KMS-11 (cell line): ENCODE measurements around the gene MFSD12.
"Not testable (repeated sequence)": the region's sequence is repeated elsewhere in the genome, so short reads cannot be mapped to it uniquely, and the experiment has no call there.

Experiments used
- H2AFZ ChIP-seq: fragments of 200-600 bp; sonication (generic); 2 replicates; pipeline ENCODE4 v1.6.1; 2016; ENCODE audit warnings: antibody characterized with exemption, mixed run types, low read depth
- H3K27ac ChIP-seq: fragments of 200-600 bp; sonication (generic); 2 replicates; pipeline ENCODE4 v1.6.1; 2016; ENCODE audit warnings: mild to moderate bottlenecking, mixed run types
- H3K27me3 ChIP-seq: fragments of 200-600 bp; sonication (generic); 2 replicates; pipeline ENCODE4 v1.6.1; 2017; ENCODE audit warnings: mild to moderate bottlenecking, low read depth, mixed run types, moderate library complexity; ENCODE audit not compliant: insufficient read depth
- H3K36me3 ChIP-seq: fragments of 200-600 bp; sonication (generic); 2 replicates; pipeline ENCODE4 v1.6.1; 2017; ENCODE audit warnings: mild to moderate bottlenecking, mixed run types; ENCODE audit not compliant: insufficient read depth
- H3K4me1 ChIP-seq: fragments of 200-600 bp; sonication (generic); 2 replicates; pipeline ENCODE4 v1.6.1; 2016; ENCODE audit warnings: mild to moderate bottlenecking, low read depth, mixed run types; ENCODE audit not compliant: poor library complexity, severe bottlenecking
- H3K4me2 ChIP-seq: fragments of 200-600 bp; sonication (generic); 2 replicates; pipeline ENCODE4 v1.7.0; 2016; ENCODE audit warnings: mild to moderate bottlenecking, mixed run types
- H3K4me3 ChIP-seq: fragments of 200-600 bp; sonication (generic); IDR thresholded peaks from 2 replicates; pipeline ENCODE4 v1.6.1; 2017; ENCODE audit warnings: low read depth, low read length, mixed read lengths; ENCODE audit not compliant: insufficient read depth
- H3K79me2 ChIP-seq: fragments of 200-600 bp; sonication (generic); 2 replicates; pipeline ENCODE4 v1.6.1; 2016; ENCODE audit warnings: low read depth, mixed run types; ENCODE audit not compliant: insufficient read depth
- H3K9ac ChIP-seq: fragments of 200-600 bp; sonication (generic); 2 replicates; pipeline ENCODE4 v1.6.1; 2016; ENCODE audit warnings: mild to moderate bottlenecking, mixed run types
- H4K20me1 ChIP-seq: fragments of 200-600 bp; sonication (generic); 2 replicates; pipeline ENCODE4 v1.6.1; 2016; ENCODE audit warnings: mild to moderate bottlenecking, mixed run types; ENCODE audit not compliant: insufficient read depth
- TF ChIP-seq, protein P1 (sequence below): fragments of 200-600 bp; sonication (generic); conservative IDR thresholded peaks from 2 replicates; pipeline ENCODE4 v1.6.1; 2017; ENCODE audit warnings: low read depth, mild to moderate bottlenecking, antibody characterized with exemption, low read length, moderate library complexity, mixed read lengths

MFSD12 gene

DNA sequence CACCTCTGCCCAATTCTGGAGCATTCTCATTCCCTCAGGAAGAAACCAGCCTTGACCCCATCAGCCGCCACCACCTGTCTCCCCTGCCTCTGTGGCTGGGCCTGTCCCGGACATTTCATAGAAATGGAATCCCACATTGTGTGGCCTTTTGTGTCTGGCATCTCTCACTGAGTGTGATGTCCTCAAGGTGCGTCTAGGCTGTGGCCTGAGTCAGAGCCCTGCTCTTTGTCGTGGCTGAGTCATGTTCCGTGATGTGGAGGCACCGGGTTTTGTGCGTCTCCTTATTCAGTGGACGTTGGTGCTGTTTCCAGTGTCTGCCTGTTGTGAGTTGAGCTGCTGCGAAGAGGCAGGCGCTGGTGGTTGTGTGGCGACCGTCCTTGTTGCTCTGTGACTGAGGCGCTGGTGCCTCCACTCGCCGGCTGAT is 47.8 kb downstream of the MFSD12 start:
- H2AFZ ChIP-seq: no peak overlapping the region
- no peak overlapping the region for H3K4me2 ChIP-seq
- TF ChIP-seq, protein P1, sequence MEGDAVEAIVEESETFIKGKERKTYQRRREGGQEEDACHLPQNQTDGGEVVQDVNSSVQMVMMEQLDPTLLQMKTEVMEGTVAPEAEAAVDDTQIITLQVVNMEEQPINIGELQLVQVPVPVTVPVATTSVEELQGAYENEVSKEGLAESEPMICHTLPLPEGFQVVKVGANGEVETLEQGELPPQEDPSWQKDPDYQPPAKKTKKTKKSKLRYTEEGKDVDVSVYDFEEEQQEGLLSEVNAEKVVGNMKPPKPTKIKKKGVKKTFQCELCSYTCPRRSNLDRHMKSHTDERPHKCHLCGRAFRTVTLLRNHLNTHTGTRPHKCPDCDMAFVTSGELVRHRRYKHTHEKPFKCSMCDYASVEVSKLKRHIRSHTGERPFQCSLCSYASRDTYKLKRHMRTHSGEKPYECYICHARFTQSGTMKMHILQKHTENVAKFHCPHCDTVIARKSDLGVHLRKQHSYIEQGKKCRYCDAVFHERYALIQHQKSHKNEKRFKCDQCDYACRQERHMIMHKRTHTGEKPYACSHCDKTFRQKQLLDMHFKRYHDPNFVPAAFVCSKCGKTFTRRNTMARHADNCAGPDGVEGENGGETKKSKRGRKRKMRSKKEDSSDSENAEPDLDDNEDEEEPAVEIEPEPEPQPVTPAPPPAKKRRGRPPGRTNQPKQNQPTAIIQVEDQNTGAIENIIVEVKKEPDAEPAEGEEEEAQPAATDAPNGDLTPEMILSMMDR: no peak
- peaks cover 37% of the 10 kb centered on the region for H3K79me2 ChIP-seq
- H3K4me3 ChIP-seq: no peak overlapping the region
- no peak overlapping the region for H3K9ac ChIP-seq
- H3K36me3 ChIP-seq: no peaks in the 10 kb centered on the region
- no peaks in the 10 kb centered on the region for H4K20me1 ChIP-seq
- H3K4me1 ChIP-seq: peaks cover 19% of the 10 kb centered on the region
- no peaks in the 10 kb centered on the region for H3K27me3 ChIP-seq
- no peak overlapping the region for H3K27ac ChIP-seq

GRCh38 chr19:3508771-3509535 is 48.4 kb downstream of the MFSD12 start:
- Histone ChIP-seq H3K27me3 (no peaks in the 10 kb centered on the region), H2AFZ (no peak overlapping the region), H3K4me2 (no peak overlapping the region), H3K4me3 (no peak overlapping the region), H3K9ac (no peak overlapping the region), H3K4me1 (peaks cover 23% of the 10 kb centered on the region), H4K20me1 (no peaks in the 10 kb centered on the region), H3K36me3 (no peaks in the 10 kb centered on the region), H3K79me2 (peaks cover 37% of the 10 kb centered on the region), H3K27ac (no peak overlapping the region)
- TF ChIP-seq, protein P1: no peak

DNA sequence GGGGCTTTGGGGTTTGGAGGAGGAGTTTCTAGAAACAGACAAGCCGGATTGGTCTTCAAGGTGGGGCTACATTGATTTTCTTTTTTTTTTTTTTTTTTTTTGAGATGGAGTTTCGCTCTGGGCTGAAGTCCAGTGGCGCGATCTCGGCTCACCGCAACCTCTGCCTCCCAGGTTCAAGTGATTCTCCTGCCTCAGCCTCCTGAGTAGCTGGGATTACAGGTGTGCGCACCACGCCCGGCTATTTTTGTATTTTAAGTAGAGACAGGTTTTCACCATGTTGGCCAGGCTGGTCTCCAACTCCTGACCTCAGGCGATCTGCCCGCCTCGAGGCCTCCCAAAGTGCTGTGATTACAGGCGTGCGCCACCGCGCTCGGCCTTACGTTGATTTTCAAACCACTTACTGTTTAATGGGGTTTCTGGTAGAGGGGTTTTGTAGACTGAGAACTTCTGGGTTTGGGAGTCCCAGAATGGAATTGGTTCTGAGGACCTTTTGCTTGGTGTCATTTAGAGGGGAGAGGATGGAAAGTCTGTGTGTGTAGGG is 49.2 kb downstream of the MFSD12 start:
- not testable (repeated sequence) for H3K36me3 ChIP-seq, H3K27me3 ChIP-seq, H4K20me1 ChIP-seq, H3K4me3 ChIP-seq, H3K27ac ChIP-seq, H2AFZ ChIP-seq, H3K4me2 ChIP-seq, H3K9ac ChIP-seq
- Histone ChIP-seq H3K79me2 (peaks cover 37% of the 10 kb centered on the region), H3K4me1 (peaks cover 23% of the 10 kb centered on the region)

GRCh38 chr19:3507371-3508120 is 49.8 kb downstream of the MFSD12 start:
- H3K4me1 ChIP-seq: peaks cover 23% of the 10 kb centered on the region
- no peak overlapping the region; the same call in 1 of the 2 replicates for H3K9ac ChIP-seq

More at GRCh38 chr19:3507371-3508120, 49.8 kb downstream of the MFSD12 start:
- Histone ChIP-seq H3K27ac (no peak overlapping the region), H3K4me2 (peak overlapping the region; percentile 60), H3K4me3 (no peak overlapping the region), H3K36me3 (no peaks in the 10 kb centered on the region), H3K79me2 (peaks cover 37% of the 10 kb centered on the region), H3K27me3 (no peaks in the 10 kb centered on the region), H2AFZ (no peak overlapping the region), H4K20me1 (no peaks in the 10 kb centered on the region)
- TF ChIP-seq, protein P1: no peak
